ENCODE measurements around the gene KSR1.

KSR1 gene

DNA sequence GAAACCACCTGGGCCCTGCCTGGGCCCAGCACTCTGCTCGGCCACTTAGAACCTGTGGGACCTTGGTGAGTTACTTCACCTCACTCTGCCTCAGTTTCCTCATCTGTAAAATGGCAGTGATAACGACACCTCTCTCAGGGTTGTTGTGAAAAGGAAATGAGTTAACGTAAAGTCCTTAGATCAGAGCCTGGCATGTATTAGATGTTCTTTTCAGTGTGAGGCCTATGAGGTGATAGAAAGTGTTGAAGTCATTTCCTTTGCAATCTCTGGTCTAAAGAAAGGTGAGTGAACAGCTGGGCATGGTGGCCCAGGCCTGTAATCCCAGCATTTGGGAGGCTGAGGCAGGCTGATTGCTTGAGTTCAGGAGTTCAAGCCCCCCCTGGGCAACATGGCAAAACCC lies 123.1 kb downstream of the KSR1 start:
- no peak for TF ChIP-seq ZFX (IDR thresholded peaks at IDR 0.05)
- TF ChIP-seq, protein P1, sequence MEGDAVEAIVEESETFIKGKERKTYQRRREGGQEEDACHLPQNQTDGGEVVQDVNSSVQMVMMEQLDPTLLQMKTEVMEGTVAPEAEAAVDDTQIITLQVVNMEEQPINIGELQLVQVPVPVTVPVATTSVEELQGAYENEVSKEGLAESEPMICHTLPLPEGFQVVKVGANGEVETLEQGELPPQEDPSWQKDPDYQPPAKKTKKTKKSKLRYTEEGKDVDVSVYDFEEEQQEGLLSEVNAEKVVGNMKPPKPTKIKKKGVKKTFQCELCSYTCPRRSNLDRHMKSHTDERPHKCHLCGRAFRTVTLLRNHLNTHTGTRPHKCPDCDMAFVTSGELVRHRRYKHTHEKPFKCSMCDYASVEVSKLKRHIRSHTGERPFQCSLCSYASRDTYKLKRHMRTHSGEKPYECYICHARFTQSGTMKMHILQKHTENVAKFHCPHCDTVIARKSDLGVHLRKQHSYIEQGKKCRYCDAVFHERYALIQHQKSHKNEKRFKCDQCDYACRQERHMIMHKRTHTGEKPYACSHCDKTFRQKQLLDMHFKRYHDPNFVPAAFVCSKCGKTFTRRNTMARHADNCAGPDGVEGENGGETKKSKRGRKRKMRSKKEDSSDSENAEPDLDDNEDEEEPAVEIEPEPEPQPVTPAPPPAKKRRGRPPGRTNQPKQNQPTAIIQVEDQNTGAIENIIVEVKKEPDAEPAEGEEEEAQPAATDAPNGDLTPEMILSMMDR (conservative IDR thresholded peaks at IDR 0.05), result no peak

DNA sequence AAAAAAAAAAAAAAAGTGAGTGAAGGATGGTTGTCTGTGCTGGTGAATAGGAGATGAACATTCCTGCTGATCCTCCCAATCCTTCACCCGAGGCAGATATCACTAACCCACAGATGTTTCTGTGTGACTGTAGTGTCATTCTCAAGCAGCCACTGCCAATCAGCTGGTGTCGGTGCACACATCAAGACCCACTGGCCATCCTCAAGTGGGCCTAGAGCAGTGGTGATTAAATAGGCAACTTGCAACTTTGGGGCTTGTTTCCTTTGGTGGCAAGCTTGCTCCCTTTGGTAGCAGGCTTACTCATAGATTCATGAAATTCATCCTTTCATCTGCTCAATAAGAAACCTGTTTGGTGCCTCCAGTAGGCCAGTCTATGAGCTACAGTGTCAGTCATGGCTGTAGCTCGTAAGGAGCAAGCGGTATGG lies 123.7 kb downstream of the KSR1 start:
- TF ChIP-seq ZFX (IDR thresholded peaks at IDR 0.05), result no peak
- TF ChIP-seq, protein P1 (conservative IDR thresholded peaks at IDR 0.05), result no peak
- H3K27ac ChIP-seq, result no peak overlapping the region

More for the DNA sequence above, 123.1 kb downstream of the KSR1 start:
- H3K27ac ChIP-seq, result no peak overlapping the region

DNA sequence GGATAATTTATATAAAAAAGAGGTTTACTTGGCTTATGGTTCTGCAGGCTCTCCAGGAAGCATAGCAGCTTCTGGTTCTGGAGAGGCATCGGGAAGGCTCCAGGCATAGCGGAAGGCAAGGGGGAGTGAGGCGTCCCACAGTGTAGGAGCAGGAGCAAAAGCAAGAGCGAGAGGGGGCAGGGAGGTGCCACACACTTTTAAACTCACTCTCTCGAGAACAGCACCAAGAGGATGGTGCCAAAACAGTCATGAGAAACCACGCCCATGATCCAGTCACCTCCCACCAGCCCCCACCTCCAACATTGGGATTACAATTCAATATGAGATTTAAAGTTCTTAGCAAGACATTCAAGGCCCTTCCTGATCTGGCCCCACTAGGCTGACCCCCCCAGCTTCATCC lies 124.8 kb downstream of the KSR1 start:
- no peak overlapping the region for H3K27ac ChIP-seq
- TF ChIP-seq, protein P1 (conservative IDR thresholded peaks at IDR 0.05), result no peak
- TF ChIP-seq ZFX (IDR thresholded peaks at IDR 0.05), result no peak

DNA sequence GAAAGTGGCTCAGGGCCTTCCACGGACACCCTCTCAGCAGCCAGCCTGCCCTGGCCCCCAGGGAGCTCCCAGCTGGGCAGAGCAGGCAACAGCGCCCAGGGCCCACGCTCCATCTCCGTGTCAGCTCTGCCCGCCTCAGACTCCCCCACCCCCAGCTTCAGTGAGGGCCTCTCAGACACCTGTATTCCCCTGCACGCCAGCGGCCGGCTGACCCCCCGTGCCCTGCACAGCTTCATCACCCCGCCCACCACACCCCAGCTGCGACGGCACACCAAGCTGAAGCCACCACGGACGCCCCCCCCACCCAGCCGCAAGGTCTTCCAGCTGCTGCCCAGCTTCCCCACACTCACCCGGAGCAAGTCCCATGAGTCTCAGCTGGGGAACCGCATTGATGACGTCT lies 126.4 kb downstream of the KSR1 start:
- TF ChIP-seq ZFX (IDR thresholded peaks at IDR 0.05), result no peak
- TF ChIP-seq, protein P1 (conservative IDR thresholded peaks at IDR 0.05), result no peak
- H3K27ac ChIP-seq, result no peak overlapping the region

DNA sequence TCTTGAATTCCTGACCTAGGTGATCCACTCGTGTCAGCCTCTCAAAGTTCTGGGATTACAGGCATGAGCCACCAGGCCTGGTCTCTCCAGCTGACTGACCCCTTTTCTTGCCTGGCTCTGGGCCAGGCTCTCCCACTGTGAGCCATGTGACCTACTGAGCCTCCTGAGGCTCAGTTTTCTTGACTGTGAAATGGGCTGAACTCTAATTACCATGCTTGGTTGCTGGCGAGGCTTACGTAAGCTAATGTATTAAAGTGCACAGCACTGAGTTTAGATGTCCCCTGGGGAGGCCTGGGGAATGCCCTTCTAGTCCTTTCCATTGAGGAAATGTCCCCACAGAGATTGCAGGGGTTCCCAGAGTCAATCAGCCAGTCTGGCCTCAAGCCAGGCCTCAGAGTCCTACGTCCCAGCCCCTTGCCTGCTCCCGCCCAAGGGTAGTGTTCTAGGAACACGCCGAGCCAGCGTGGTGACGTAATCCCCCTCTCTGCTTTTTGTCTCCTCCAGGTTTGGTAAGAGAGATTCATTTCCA lies 129.0 kb downstream of the KSR1 start:
- no peak overlapping the region for H3K27ac ChIP-seq
- TF ChIP-seq ZFX (IDR thresholded peaks at IDR 0.05), result no peak
- TF ChIP-seq, protein P1 (conservative IDR thresholded peaks at IDR 0.05), result no peak

DNA sequence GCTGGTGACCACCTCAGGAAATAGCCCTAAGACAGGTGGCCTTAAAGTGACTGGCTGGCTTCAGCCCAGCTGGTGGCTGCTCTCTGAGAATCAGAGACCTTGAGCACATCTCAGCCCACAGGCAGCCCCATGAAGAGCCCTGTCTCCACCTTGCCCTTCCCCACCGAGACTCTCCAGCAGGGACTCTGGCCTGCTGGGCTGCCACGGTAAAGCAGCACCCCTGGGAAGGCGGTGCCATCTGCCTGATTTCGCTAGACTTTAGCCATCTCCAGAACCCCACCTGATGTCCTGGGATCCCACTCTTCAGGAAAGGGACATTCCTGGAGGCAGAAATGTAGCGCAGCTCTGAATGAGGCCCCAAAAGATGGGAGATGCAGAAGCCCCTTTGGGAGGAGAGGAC lies 129.5 kb downstream of the KSR1 start:
- TF ChIP-seq, protein P1 (conservative IDR thresholded peaks at IDR 0.05), result no peak
- no peak for TF ChIP-seq ZFX (IDR thresholded peaks at IDR 0.05)
- H3K27ac ChIP-seq, result no peak overlapping the region

DNA sequence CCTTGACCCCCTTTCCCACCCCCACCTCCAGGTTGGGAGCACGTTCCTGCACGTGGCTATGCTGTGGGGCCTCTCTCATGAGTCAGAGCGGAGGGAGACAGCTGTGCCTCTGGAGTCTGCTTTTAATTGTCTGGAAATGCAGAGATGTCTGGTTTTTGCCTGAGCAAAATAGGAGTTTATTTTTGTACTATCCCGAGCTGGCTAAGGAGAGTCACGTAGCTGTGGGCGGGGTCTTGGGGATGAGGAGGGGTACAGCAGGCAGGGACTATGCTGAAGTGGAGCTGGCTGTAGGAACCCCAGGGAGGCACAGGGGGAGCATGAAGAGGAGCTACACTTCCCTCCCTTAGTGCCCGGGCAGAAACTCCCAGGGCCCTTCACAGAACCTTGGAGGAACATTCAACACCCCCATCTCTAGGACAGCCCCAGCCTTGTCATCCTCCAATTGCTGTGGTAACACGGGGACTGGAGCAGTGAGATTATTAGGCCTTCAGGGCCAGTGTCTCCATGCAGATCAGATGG lies 130.0 kb downstream of the KSR1 start:
- TF ChIP-seq, protein P1 (conservative IDR thresholded peaks at IDR 0.05), result no peak
- no peak for TF ChIP-seq ZFX (IDR thresholded peaks at IDR 0.05)
- H3K27ac ChIP-seq, result no peak overlapping the region
